ENCODE measurements around the gene BAG1.

The BAG1 gene

DNA sequence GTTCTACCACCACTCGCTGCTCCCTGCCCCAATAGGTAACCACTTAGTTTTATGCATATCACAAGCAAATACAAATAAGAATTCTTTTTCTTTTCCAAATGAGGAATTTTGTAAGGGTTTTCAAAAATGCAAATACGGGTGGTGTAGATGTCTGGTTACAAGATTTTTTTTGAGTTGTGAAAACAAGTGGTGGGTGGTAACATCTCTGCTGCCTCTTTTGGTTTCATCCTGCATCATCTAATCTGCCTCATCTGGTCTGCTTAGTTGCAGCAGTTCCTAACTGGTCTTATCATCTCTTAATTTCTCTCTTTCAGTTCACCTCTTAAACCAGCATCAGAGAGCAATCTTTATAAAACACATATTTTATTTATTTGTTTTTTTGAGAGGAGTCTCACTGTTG, 31.1 kb upstream of the BAG1 start:
- peak overlapping the region; percentile 74 to 100 (median 98); a peak in 21 of 22 replicates for H3K27ac ChIP-seq
- H3K4me2 ChIP-seq = peak overlapping the region; percentile 80 to 97 (median 94)
- peak overlapping the region; percentile 62 to 97 (median 75); a peak in 20 of 22 replicates for H3K9ac ChIP-seq
- TF ChIP-seq Cebpa-rat (IDR thresholded peaks at IDR 0.05) = no peak
- no peaks in the 10 kb centered on the region for H3K27me3 ChIP-seq
- H4K20me1 ChIP-seq = peaks cover 7 to 30% (median 25%) of the 10 kb centered on the region in 11 experiments; a peak in 18 of 22 replicates
- peak overlapping the region in 9 of 10 experiments; percentile 12 to 83 (median 58); a peak in 15 of 20 replicates for H3K4me3 ChIP-seq
- peaks cover 66 to 86% (median 77%) of the 10 kb centered on the region in 11 experiments for H3K36me3 ChIP-seq
- peaks cover 90 to 96% (median 94%) of the 10 kb centered on the region in 10 experiments for H3K4me1 ChIP-seq
- peaks cover 0 to 5% (median 0%) of the 10 kb centered on the region in 11 experiments; a peak in 2 of 22 replicates for H3K9me3 ChIP-seq (replicated peaks in 1 of 11)

DNA sequence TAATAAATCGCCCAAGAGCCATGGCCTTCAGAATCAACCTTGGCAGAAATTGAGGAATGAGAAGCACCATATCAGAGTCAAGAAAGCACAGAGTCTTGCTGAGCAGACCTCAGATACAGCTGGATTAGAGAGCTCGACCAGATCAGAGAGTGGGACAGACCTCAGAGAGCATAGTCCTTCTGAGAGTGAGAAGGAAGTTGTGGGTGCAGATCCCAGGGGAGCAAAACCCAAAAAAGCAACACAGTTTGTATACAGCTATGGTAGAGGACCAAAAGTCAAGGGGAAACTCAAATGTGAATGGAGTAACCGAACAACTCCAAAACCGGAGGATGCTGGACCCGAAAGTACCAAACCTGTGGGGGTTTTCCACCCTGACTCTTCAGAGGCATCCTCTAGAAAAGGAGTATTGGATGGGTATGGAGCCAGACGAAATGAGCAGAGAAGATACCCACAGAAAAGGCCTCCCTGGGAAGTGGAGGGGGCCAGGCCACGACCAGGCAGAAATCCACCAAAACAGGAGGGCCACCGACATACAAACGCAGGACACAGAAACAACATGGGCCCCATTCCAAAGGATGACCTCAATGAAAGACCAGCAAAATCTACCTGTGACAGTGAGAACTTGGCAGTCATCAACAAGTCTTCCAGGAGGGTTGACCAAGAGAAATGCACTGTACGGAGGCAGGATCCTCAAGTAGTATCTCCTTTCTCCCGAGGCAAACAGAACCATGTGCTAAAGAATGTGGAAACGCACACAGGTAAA, 30.3 kb upstream of the BAG1 start:
- no peak for TF ChIP-seq Cebpa-rat (IDR thresholded peaks at IDR 0.05)
- H3K27ac ChIP-seq = peak overlapping the region; percentile 21 to 100 (median 98); a peak in 21 of 22 replicates
- H3K27me3 ChIP-seq = no peaks in the 10 kb centered on the region
- peak overlapping the region; percentile 80 to 97 (median 94) for H3K4me2 ChIP-seq
- peak overlapping the region; percentile 54 to 97 (median 75) for H3K9ac ChIP-seq
- peak overlapping the region; percentile 12 to 83 (median 56); a peak in 18 of 20 replicates for H3K4me3 ChIP-seq
- H4K20me1 ChIP-seq = peaks cover 5 to 23% (median 19%) of the 10 kb centered on the region in 11 experiments; a peak in 17 of 22 replicates
- H3K9me3 ChIP-seq (replicated peaks in 1 of 11) = peaks cover 0 to 5% (median 0%) of the 10 kb centered on the region in 11 experiments; a peak in 2 of 22 replicates
- peaks cover 59 to 79% (median 70%) of the 10 kb centered on the region in 11 experiments for H3K36me3 ChIP-seq
- H3K4me1 ChIP-seq = peaks cover 87 to 93% (median 91%) of the 10 kb centered on the region in 10 experiments

DNA sequence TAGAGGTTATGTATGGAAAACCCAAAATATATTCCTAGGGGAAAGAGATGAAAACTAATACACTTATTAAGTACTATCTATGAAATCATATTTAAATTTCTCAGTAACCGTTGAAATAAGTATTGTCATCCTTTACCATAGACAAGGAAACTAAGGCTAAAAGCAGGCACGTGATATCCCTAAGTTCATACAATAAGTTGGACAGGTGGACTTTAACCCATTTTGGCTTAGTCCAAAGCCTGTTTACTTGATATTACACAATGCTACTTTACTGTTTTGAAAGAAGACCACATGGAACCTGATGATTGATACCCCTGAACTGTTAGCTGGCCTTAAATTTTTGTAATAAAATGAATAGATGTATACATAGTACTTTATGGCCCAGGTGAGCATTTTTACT, 29.3 kb upstream of the BAG1 start:
- no peak for TF ChIP-seq Cebpa-rat (IDR thresholded peaks at IDR 0.05)
- Histone ChIP-seq H3K36me3 (peaks cover 48 to 68% (median 59%) of the 10 kb centered on the region in 11 experiments), H3K4me1 (peaks cover 84 to 92% (median 90%) of the 10 kb centered on the region in 10 experiments), H3K9me3 (replicated peaks in 1 of 11) (peaks cover 0 to 5% (median 0%) of the 10 kb centered on the region in 11 experiments; a peak in 2 of 22 replicates), H3K27me3 (no peaks in the 10 kb centered on the region), H3K9ac (peak overlapping the region in 10 of 11 experiments; percentile 54 to 97 (median 76); a peak in 15 of 22 replicates), H3K27ac (peak overlapping the region in 9 of 11 experiments; percentile 96 to 100 (median 99); a peak in 18 of 22 replicates), H3K4me3 (peak overlapping the region in 7 of 10 experiments; percentile 50 to 83 (median 59); a peak in 11 of 20 replicates), H3K4me2 (peak overlapping the region; percentile 80 to 97 (median 94); a peak in 21 of 22 replicates), H4K20me1 (peaks cover 5 to 13% (median 12%) of the 10 kb centered on the region in 11 experiments; a peak in 16 of 22 replicates)

DNA sequence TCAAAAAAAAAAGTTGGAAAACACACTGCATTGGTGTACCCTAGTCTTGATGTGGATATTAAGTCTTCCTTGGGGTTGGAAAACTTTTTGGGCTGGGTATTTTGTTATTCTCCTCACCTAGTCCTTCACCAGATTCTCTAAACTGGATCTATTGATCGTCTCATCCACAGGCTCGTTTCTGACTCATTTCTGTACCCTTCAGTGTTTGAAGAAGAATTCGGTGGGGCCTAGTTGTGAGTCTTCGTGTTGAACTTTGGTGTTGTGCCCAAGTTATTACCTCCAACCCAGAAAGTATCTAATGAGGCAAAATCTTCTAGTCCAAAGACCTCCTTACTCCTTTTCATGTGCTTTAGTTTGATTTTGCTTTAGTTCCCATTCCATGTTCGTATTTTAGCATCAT, 27.4 kb upstream of the BAG1 start:
- peak overlapping the region in 10 of 11 experiments; percentile 2 to 97 (median 92); a peak in 12 of 22 replicates for H3K9ac ChIP-seq
- no peak for TF ChIP-seq Cebpa-rat (IDR thresholded peaks at IDR 0.05)
- peaks cover 0 to 5% (median 0%) of the 10 kb centered on the region in 11 experiments; a peak in 2 of 22 replicates for H3K9me3 ChIP-seq (replicated peaks in 1 of 11)
- H3K27me3 ChIP-seq = no peaks in the 10 kb centered on the region
- peaks cover 0 to 2% (median 0%) of the 10 kb centered on the region in 11 experiments; a peak in 1 of 22 replicates for H4K20me1 ChIP-seq
- H3K4me3 ChIP-seq = peak overlapping the region in 8 of 10 experiments; percentile 70 to 83 (median 76); a peak in 16 of 20 replicates
- H3K36me3 ChIP-seq = peaks cover 36 to 53% (median 45%) of the 10 kb centered on the region in 11 experiments; a peak in 21 of 22 replicates
- peak overlapping the region; percentile 9 to 100 (median 98); a peak in 21 of 22 replicates for H3K27ac ChIP-seq
- peaks cover 80 to 91% (median 90%) of the 10 kb centered on the region in 10 experiments for H3K4me1 ChIP-seq
- peak overlapping the region; percentile 80 to 97 (median 94) for H3K4me2 ChIP-seq

DNA sequence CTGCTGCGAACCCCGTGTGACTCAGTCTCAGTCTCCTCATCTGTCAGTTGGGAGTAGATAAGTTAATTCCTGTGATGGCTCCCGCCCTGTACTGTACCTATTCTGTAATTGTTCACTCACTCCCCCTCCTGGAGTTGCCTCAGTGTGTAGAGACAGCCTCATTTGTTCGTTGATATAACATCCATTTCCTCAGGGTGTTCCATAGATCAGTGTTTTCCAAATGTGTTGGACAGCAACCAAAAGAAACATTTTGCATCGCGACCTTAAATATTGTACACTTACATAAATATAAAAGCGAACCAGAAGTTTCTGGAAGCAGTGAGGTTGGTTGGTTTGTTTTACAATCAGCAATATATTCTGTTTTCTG, 26.5 kb upstream of the BAG1 start:
- peak overlapping the region; percentile 66 to 86 (median 76) for H3K4me3 ChIP-seq
- H3K36me3 ChIP-seq = peaks cover 28 to 44% (median 36%) of the 10 kb centered on the region in 11 experiments; a peak in 21 of 22 replicates
- peaks cover 80 to 91% (median 89%) of the 10 kb centered on the region in 10 experiments for H3K4me1 ChIP-seq
- H3K9ac ChIP-seq = peak overlapping the region; percentile 91 to 98 (median 96)
- H3K9me3 ChIP-seq (replicated peaks in 1 of 11) = peaks cover 0 to 5% (median 0%) of the 10 kb centered on the region in 11 experiments; a peak in 2 of 22 replicates
- H4K20me1 ChIP-seq = no peaks in the 10 kb centered on the region
- TF ChIP-seq Cebpa-rat (IDR thresholded peaks at IDR 0.05) = no peak
- peak overlapping the region; percentile 80 to 97 (median 94) for H3K4me2 ChIP-seq
- no peaks in the 10 kb centered on the region for H3K27me3 ChIP-seq
- peak overlapping the region; percentile 96 to 100 (median 99) for H3K27ac ChIP-seq

DNA sequence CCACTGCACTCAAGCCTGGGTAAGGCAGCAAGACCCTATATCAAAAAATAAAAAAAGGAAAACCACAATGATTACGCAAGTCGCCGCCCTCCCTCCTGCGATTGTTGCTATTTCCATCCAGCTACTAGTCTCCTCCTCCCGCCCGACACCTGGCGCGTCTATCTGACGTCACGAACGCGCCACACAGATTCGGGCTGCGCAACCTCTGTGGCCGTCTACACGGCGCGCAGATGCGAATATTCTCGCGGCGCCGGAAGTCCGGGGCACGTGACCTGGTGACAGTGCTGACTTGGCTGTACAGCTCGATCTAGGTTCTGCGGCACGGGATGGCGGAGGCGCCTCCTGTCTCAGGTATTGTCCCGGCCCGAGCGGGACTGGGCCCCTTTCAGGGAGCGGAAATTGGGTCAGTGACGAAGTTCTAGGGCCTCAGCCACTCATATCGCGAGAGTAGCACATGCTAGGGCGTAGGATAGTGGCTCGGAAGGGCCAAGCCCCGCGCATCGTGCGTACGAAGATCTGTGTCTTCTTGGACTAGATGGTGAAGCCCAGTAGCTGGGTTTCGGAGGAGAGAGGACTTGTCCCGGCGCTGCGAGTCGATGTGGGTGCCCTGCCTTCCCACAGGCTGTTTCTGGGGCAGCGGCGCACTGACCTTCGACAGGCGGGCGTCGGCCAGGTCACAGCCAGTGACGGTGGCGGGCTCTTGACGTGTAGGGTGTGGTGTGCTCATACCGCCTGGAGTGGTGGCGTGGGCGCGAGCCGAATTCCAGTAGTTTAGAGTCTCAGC, 25.9 kb upstream of the BAG1 start, which contains the start of gene NFX1:
Gene NFX1, plus strand, starts transcription at position 270 of the 784 bp plus-strand sequence. Its CDS starts 57 bp downstream, at position 327.
- Histone ChIP-seq H4K20me1 (no peaks in the 10 kb centered on the region), H3K9me3 (replicated peaks in 1 of 11) (peaks cover 0 to 5% (median 0%) of the 10 kb centered on the region in 11 experiments; a peak in 2 of 22 replicates), H3K9ac (peak within 1 kb of the TSS; percentile 91 to 98 (median 96)), H3K4me1 (peaks cover 80 to 91% (median 89%) of the 10 kb centered on the region in 10 experiments), H3K4me3 (peak within 1 kb of the TSS; percentile 66 to 86 (median 76)), H3K27ac (peak within 1 kb of the TSS; percentile 96 to 100 (median 99)), H3K27me3 (no peaks in the 10 kb centered on the region), H3K36me3 (peaks cover 22 to 38% (median 30%) of the 10 kb centered on the region in 11 experiments; a peak in 21 of 22 replicates), H3K4me2 (peak within 1 kb of the TSS; percentile 90 to 97 (median 94))
- TF ChIP-seq Cebpa-rat (IDR thresholded peaks at IDR 0.05) = peak; percentile 93 to 100 (median 99)

DNA sequence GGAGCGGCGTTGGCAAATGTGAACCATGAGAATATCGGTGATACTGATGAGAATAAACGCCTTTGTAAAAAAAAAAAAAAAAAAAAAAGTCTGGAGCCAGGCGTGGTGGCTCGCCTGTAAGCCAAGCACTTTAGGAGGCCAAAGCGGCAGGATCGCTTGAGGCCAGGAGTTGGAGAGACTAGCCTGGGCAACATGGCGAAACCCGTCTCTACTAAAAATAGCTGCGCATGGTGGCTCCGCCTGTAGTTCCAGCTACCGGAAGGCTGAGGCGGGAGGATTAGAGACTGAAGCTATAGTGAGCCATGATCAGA, 25.4 kb upstream of the BAG1 start:
- H4K20me1 ChIP-seq = no peaks in the 10 kb centered on the region
- H3K27me3 ChIP-seq = no peaks in the 10 kb centered on the region
- peak overlapping the region; percentile 80 to 94 (median 88) for H3K4me2 ChIP-seq
- peak overlapping the region; percentile 91 to 98 (median 96) for H3K9ac ChIP-seq
- H3K36me3 ChIP-seq = peaks cover 17 to 33% (median 25%) of the 10 kb centered on the region in 11 experiments; a peak in 21 of 22 replicates
- peak overlapping the region; percentile 96 to 100 (median 99) for H3K27ac ChIP-seq
- peaks cover 79 to 90% (median 88%) of the 10 kb centered on the region in 10 experiments for H3K4me1 ChIP-seq
- peak overlapping the region in 9 of 10 experiments; percentile 21 to 86 (median 70); a peak in 15 of 20 replicates for H3K4me3 ChIP-seq
- TF ChIP-seq Cebpa-rat (IDR thresholded peaks at IDR 0.05) = no peak
- peaks cover 0 to 5% (median 0%) of the 10 kb centered on the region in 11 experiments; a peak in 2 of 22 replicates for H3K9me3 ChIP-seq (replicated peaks in 1 of 11)

DNA sequence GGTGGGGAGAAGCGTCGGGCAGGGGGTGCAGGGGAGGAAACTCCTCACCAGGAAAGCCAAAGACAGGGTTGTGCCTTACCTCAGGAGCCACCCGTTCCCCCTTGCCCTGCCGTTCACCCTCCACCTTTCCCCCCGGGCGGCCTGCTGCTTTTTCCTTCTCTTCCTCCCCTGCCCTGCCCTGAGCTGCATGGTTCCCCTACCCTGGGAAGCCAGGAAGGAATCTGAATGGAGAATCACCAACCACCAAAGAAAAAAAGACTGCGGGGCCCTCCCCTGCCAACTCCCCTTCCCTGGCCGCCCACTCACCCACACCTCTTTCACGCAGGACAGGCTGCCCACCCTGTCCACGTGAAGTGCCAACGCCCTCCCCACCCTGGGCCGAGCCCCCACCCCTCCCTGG, 25.0 kb upstream of the BAG1 start:
- no peaks in the 10 kb centered on the region for H3K27me3 ChIP-seq
- H3K27ac ChIP-seq = peak overlapping the region; percentile 96 to 100 (median 99)
- H3K36me3 ChIP-seq = peaks cover 16 to 32% (median 25%) of the 10 kb centered on the region in 11 experiments; a peak in 20 of 22 replicates
- H3K9me3 ChIP-seq (replicated peaks in 1 of 11) = peaks cover 0 to 5% (median 0%) of the 10 kb centered on the region in 11 experiments; a peak in 2 of 22 replicates
- peak overlapping the region in 9 of 10 experiments; percentile 21 to 86 (median 70); a peak in 15 of 20 replicates for H3K4me3 ChIP-seq
- H4K20me1 ChIP-seq = no peaks in the 10 kb centered on the region
- H3K4me2 ChIP-seq = peak overlapping the region; percentile 80 to 94 (median 88)
- H3K9ac ChIP-seq = peak overlapping the region; percentile 91 to 98 (median 96)
- peaks cover 75 to 86% (median 84%) of the 10 kb centered on the region in 10 experiments for H3K4me1 ChIP-seq
- TF ChIP-seq Cebpa-rat (IDR thresholded peaks at IDR 0.05) = no peak

All from BLaER1 treated with 17β-estradiol and CSF1 and Interleukin-3, amounts not matched to agents 10 nM and 100 nM (cell line).